ENCODE results near the gene FIG4.

GRCh38 chr6:109795994-109796555, 105.0 kb downstream of the FIG4 start:
- TF ChIP-seq, protein P1, sequence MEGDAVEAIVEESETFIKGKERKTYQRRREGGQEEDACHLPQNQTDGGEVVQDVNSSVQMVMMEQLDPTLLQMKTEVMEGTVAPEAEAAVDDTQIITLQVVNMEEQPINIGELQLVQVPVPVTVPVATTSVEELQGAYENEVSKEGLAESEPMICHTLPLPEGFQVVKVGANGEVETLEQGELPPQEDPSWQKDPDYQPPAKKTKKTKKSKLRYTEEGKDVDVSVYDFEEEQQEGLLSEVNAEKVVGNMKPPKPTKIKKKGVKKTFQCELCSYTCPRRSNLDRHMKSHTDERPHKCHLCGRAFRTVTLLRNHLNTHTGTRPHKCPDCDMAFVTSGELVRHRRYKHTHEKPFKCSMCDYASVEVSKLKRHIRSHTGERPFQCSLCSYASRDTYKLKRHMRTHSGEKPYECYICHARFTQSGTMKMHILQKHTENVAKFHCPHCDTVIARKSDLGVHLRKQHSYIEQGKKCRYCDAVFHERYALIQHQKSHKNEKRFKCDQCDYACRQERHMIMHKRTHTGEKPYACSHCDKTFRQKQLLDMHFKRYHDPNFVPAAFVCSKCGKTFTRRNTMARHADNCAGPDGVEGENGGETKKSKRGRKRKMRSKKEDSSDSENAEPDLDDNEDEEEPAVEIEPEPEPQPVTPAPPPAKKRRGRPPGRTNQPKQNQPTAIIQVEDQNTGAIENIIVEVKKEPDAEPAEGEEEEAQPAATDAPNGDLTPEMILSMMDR (IDR thresholded peaks at IDR 0.05) = no peak
- TF ChIP-seq POLR2AphosphoS5 (IDR thresholded peaks at IDR 0.05) = no peak
- no peak for TF ChIP-seq POLR2A (IDR thresholded peaks at IDR 0.05; ENCODE audit: low read depth)
